GM13977 (cell line): ENCODE measurements around the gene PLB1.

Source experiments
- DNase-seq: peaks from one replicate; pipeline ENCODE4 v3.0.0; 2012; ENCODE audit warnings: low spot score
- CTCF ChIP-seq: IDR thresholded peaks from 2 replicates; pipeline ENCODE4 v1.5.1; 2012; ENCODE audit warnings: mild to moderate bottlenecking, control low read depth; ENCODE audit not compliant: insufficient read depth; ENCODE audit errors: extremely low read depth, missing control alignments
- in situ Hi-C: fragments of 300-500 bp; cut with MboI; formaldehyde crosslinking; loops from one replicate; pipeline ENCODE4 v1.12.0; 2022; ENCODE audit warnings: low sequenced_read_pairs, low pct_unique_long_range_greater_than_20kb, mixed read lengths, inconsistent platforms; ENCODE audit not compliant: unreplicated experiment

The PLB1 gene

GRCh38 chr2:28564346-28564745, 68.5 kb downstream of the PLB1 start:
- in situ Hi-C loops, result no loop called here
- DNase-seq, result no peak
- no peak for TF ChIP-seq CTCF

- DNase-seq, result no peak
- TF ChIP-seq CTCF, result no peak
- in situ Hi-C loops, result no loop called here
Measured at GRCh38 chr2:28565033-28565432, 69.2 kb downstream of the PLB1 start.

- TF ChIP-seq CTCF, result no peak
- in situ Hi-C loops, result no loop called here
- DNase-seq, result no peak
Measured at GRCh38 chr2:28565720-28566295, 69.9 kb downstream of the PLB1 start.

GRCh38 chr2:28566521-28567041, 70.7 kb downstream of the PLB1 start:
- peak; percentile 100 for TF ChIP-seq CTCF
- in situ Hi-C loops, result no loop called here
- DNase-seq, result peak; percentile 93

- DNase-seq, result peak; percentile 41
- in situ Hi-C loops, result no loop called here
- no peak for TF ChIP-seq CTCF
Measured at GRCh38 chr2:28567061-28567471, 71.2 kb downstream of the PLB1 start.

- in situ Hi-C loops, result no loop called here
- no peak for TF ChIP-seq CTCF
- no peak for DNase-seq
Measured at GRCh38 chr2:28568036-28568435, 72.2 kb downstream of the PLB1 start.
